H9 (cell line): ENCODE measurements around the gene ERP44. TPM values are rescaled to one million over a fixed set of nuclear protein-coding genes. Genes with fewer than 3 reads are reported as not detected.

ENCODE experiments used
- DNase-seq: peaks from one replicate; pipeline ENCODE4 v3.0.0-alpha.2; 2017
- H2AFZ ChIP-seq: one replicate; pipeline ENCODE4 v1.6.1; 2013; ENCODE audit warnings: mild to moderate bottlenecking, low read length, control low read depth, moderate library complexity
- H2AK5ac ChIP-seq: 2 replicates; pipeline ENCODE4 v1.6.1; 2013; ENCODE audit warnings: low read length, control low read depth, mixed read lengths; ENCODE audit not compliant: insufficient read length
- H2BK120ac ChIP-seq: one replicate; pipeline ENCODE4 v1.6.1; 2013; ENCODE audit warnings: low read depth, mild to moderate bottlenecking, low read length, control low read depth, inconsistent platforms; ENCODE audit not compliant: poor library complexity, severe bottlenecking
- H2BK12ac ChIP-seq: 2 replicates; pipeline ENCODE4 v1.6.1; 2013; ENCODE audit warnings: low read length, control low read depth, mixed read lengths, low read depth; ENCODE audit not compliant: insufficient read length
- H2BK15ac ChIP-seq: 2 replicates; pipeline ENCODE4 v1.6.1; 2013; ENCODE audit warnings: low read depth, low read length, control low read depth
- H2BK20ac ChIP-seq: one replicate; pipeline ENCODE4 v1.6.1; 2013; ENCODE audit warnings: low read depth, mild to moderate bottlenecking, low read length, control low read depth, inconsistent platforms; ENCODE audit not compliant: poor library complexity, severe bottlenecking
- H2BK5ac ChIP-seq: 2 replicates; pipeline ENCODE4 v1.6.1; 2013; ENCODE audit warnings: low read length, control low read depth, mixed read lengths; ENCODE audit not compliant: insufficient read length
- H3K14ac ChIP-seq: 2 replicates; pipeline ENCODE4 v1.6.1; 2013; ENCODE audit warnings: low read length, control low read depth; ENCODE audit not compliant: insufficient read depth
- H3K18ac ChIP-seq: 2 replicates; pipeline ENCODE4 v1.6.1; 2013; ENCODE audit warnings: low read depth, mild to moderate bottlenecking, mixed read lengths, low read length, control low read depth; ENCODE audit not compliant: insufficient read length
- H3K23ac ChIP-seq: 2 replicates; pipeline ENCODE4 v1.6.1; 2013; ENCODE audit warnings: low read length, control low read depth, mixed read lengths, low read depth; ENCODE audit not compliant: insufficient read length
- H3K23me2 ChIP-seq: 2 replicates; pipeline ENCODE4 v1.6.1; 2013; ENCODE audit warnings: low read depth, mild to moderate bottlenecking, mixed read lengths, low read length, control low read depth; ENCODE audit not compliant: insufficient read length, poor library complexity, severe bottlenecking
- H3K27ac ChIP-seq: 2 replicates; pipeline ENCODE4 v1.5.1; 2013; ENCODE audit warnings: low read length, control low read depth, mixed read lengths, low read depth; ENCODE audit not compliant: insufficient read length
- H3K27me3 ChIP-seq: 2 replicates; pipeline ENCODE4 v1.6.1; 2013; ENCODE audit warnings: low read length, control low read depth, inconsistent platforms; ENCODE audit not compliant: insufficient read depth
- H3K4ac ChIP-seq: 2 replicates; pipeline ENCODE4 v1.6.1; 2013; ENCODE audit warnings: low read depth, mild to moderate bottlenecking, control low read depth, inconsistent platforms, low read length, moderate library complexity
- H3K4me1 ChIP-seq: 2 replicates; pipeline ENCODE4 v1.6.1; 2013; ENCODE audit warnings: low read length, control low read depth, inconsistent platforms; ENCODE audit not compliant: insufficient read depth
- H3K4me2 ChIP-seq: 2 replicates; pipeline ENCODE4 v1.6.1; 2013; ENCODE audit warnings: low read length, control low read depth, mixed read lengths; ENCODE audit not compliant: insufficient read length, insufficient read depth
- H3K56ac ChIP-seq: 2 replicates; pipeline ENCODE4 v1.6.1; 2013; ENCODE audit warnings: low read depth, mild to moderate bottlenecking, mixed read lengths, low read length, control low read depth; ENCODE audit not compliant: insufficient read length
- H3K79me1 ChIP-seq: 2 replicates; pipeline ENCODE4 v1.6.1; 2013; ENCODE audit warnings: low read depth, mild to moderate bottlenecking, moderate library complexity, low read length, control low read depth, inconsistent platforms; ENCODE audit not compliant: insufficient read depth, poor library complexity, severe bottlenecking
- H3K79me2 ChIP-seq: 2 replicates; pipeline ENCODE4 v1.6.1; 2013; ENCODE audit warnings: low read length, control low read depth, inconsistent platforms; ENCODE audit not compliant: insufficient read depth
- H3K9ac ChIP-seq: 2 replicates; pipeline ENCODE4 v1.6.1; 2013; ENCODE audit warnings: low read length, control low read depth, mixed read lengths; ENCODE audit not compliant: insufficient read length; ENCODE audit errors: extremely low read depth
- H3K9me3 ChIP-seq: one replicate; pipeline ENCODE4 v1.6.1; 2013; ENCODE audit warnings: low read depth, low read length, inconsistent platforms; ENCODE audit not compliant: control insufficient read depth
- H3T11ph ChIP-seq: one replicate; pipeline ENCODE4 v1.6.1; 2013; ENCODE audit warnings: mild to moderate bottlenecking, low read length, control low read depth, inconsistent platforms
- H4K20me1 ChIP-seq: one replicate; pipeline ENCODE4 v1.6.1; 2013; ENCODE audit not compliant: control insufficient read depth, insufficient read length, insufficient read depth
- H4K5ac ChIP-seq: 2 replicates; pipeline ENCODE4 v1.6.1; 2013; ENCODE audit warnings: low read depth, mild to moderate bottlenecking, mixed read lengths, low read length, control low read depth; ENCODE audit not compliant: insufficient read length
- H4K8ac ChIP-seq: replicated peaks from 2 replicates; pipeline ENCODE4 v1.6.1; 2013; ENCODE audit warnings: low read length, control low read depth, mixed read lengths, low read depth; ENCODE audit not compliant: insufficient read length
- H4K91ac ChIP-seq: 2 replicates; pipeline ENCODE4 v1.6.1; 2013; ENCODE audit warnings: low read depth, mild to moderate bottlenecking, moderate library complexity, mixed read lengths, low read length, control low read depth; ENCODE audit not compliant: insufficient read length
- H3K27ac Mint-ChIP-seq, 3 experiments: 2 replicates in 2 of 3; 3 replicates in 1 of 3; pipeline ENCODE4 v1.8.0; 2020 to 2021; ENCODE audit warnings: mixed read lengths in 3 of 3, mild to moderate bottlenecking in 1 of 3, moderate library complexity in 1 of 3
- H3K27me3 Mint-ChIP-seq: 2 replicates; pipeline ENCODE4 v1.8.0; 2021; ENCODE audit warnings: low read depth, mild to moderate bottlenecking, moderate library complexity, mixed read lengths
- H3K36me3 Mint-ChIP-seq, 3 experiments: 2 replicates in 2 of 3; 3 replicates in 1 of 3; pipeline ENCODE4 v1.8.0; 2020 to 2021; ENCODE audit warnings: low read depth in 3 of 3, mixed read lengths in 3 of 3; ENCODE audit not compliant: insufficient read depth in 1 of 3
- H3K4me1 Mint-ChIP-seq, 2 experiments: 2 replicates each; pipeline ENCODE4 v1.8.0; 2020; ENCODE audit warnings: mixed read lengths in 2 of 2
- H3K4me3 Mint-ChIP-seq, 2 experiments: 2 replicates in 1 of 2; 3 replicates in 1 of 2; pipeline ENCODE4 v1.8.0; 2020 to 2021; ENCODE audit warnings: mild to moderate bottlenecking in 2 of 2, mixed read lengths in 2 of 2, moderate library complexity in 1 of 2
- H3K9me3 Mint-ChIP-seq, 2 experiments: 2 replicates in 1 of 2; 3 replicates in 1 of 2; pipeline ENCODE4 v1.8.0; 2020; ENCODE audit warnings: mild to moderate bottlenecking in 2 of 2, mixed read lengths in 2 of 2, moderate library complexity in 1 of 2
- CTCF ChIP-seq: fragments of 200-600 bp; sonication (generic); conservative IDR thresholded peaks from 3 replicates; pipeline ENCODE4 v1.8.0; 2021; ENCODE audit warnings: antibody characterized with exemption, mild to moderate bottlenecking
- WGBS: extraction: QIAGEN DNeasy Blood & Tissue Kit; methylation state at CpG from one replicate; pipeline ENCODE4 v1.1.7; 2013; ENCODE audit warnings: missing lambda C conversion rate, low lambda C conversion rate, mixed read lengths; ENCODE audit not compliant: insufficient read length; ENCODE audit errors: extremely low coverage; 5-methylcytosine and 5-hydroxymethylcytosine counted together
- total RNA-seq: library from RNA; stranded (reverse); gene quantifications from 2 replicates; pipeline ENCODE4 v1.2.1, GENCODE V29; 2021

Gene ERP44
- total RNA-seq, 1 experiment from 2014 or later, result 15.4 TPM

- H3K4me1 Mint-ChIP-seq, result peaks cover 23 to 27% of the 10 kb centered on the region in 2 experiments
- peaks cover 2% of the 10 kb centered on the region; the same call in 1 of the 2 replicates for H3K4me1 ChIP-seq
- no peak overlapping the region; a peak in 1 of 5 replicates for H3K4me3 Mint-ChIP-seq
- no peaks in the 10 kb centered on the region for H3K23me2 ChIP-seq
- no peak overlapping the region for H4K5ac ChIP-seq
- H4K91ac ChIP-seq, result no peak overlapping the region
- H3K79me1 ChIP-seq, result no peaks in the 10 kb centered on the region
- H3K27me3 Mint-ChIP-seq, result no peaks in the 10 kb centered on the region
- H2BK15ac ChIP-seq, result no peak overlapping the region
- WGBS, result no CpG with 5 or more reads among the region's 5 CpGs
- H3K27ac ChIP-seq, result no peak overlapping the region
- H3K56ac ChIP-seq, result no peak overlapping the region
- H3K27ac Mint-ChIP-seq, result peak overlapping the region in 1 of 3 experiments; percentile 7; a peak in 3 of 7 replicates
- H3K9ac ChIP-seq, result peak overlapping the region; percentile 2
- H3K9me3 ChIP-seq, result no peaks in the 10 kb centered on the region
- H3K18ac ChIP-seq, result no peak overlapping the region
- no peak overlapping the region for H3K4me2 ChIP-seq
- H2BK5ac ChIP-seq, result no peak overlapping the region
- no peak overlapping the region for H2AK5ac ChIP-seq
- no peak overlapping the region for H2AFZ ChIP-seq
- no peak overlapping the region for H2BK12ac ChIP-seq
- H2BK120ac ChIP-seq, result no peak overlapping the region
- H3K4ac ChIP-seq, result no peak overlapping the region
- H3K9me3 Mint-ChIP-seq, result no peaks in the 10 kb centered on the region
- TF ChIP-seq CTCF, result no peak
- no peaks in the 10 kb centered on the region for H3K27me3 ChIP-seq
- H3K36me3 Mint-ChIP-seq, result no peaks in the 10 kb centered on the region; a peak in 1 of 7 replicates
- H3K23ac ChIP-seq, result no peak overlapping the region
- 0 out of 2 replicates have a peak, but pooled peaks cover 1% of the 10 kb centered on the region for H3K79me2 ChIP-seq
- H3K14ac ChIP-seq, result no peak overlapping the region
- H2BK20ac ChIP-seq, result no peak overlapping the region
- no peak for DNase-seq
- no peak overlapping the region for H3T11ph ChIP-seq
- H4K20me1 ChIP-seq, result no peaks in the 10 kb centered on the region
- H4K8ac ChIP-seq, result no peak overlapping the region
Measured at GRCh38 chr9:100083448-100084127, 15.2 kb downstream of the ERP44 start.
